ENCODE results near the gene PSD. TPM values are rescaled to one million over a fixed set of nuclear protein-coding genes. Genes with fewer than 3 reads are reported as not detected.

Gene PSD
- total RNA-seq, 2 donors from 2014 or later, result 4.1 to 26.1 TPM

GRCh38 chr10:102371295-102371694, 47.3 kb downstream of the PSD start:
- ATAC-seq (no peak), DNase-seq (no peak)
- intact Hi-C loops (cut with DNase I, micrococcal nuclease), result no loop called here

- intact Hi-C loops (cut with DNase I, micrococcal nuclease), result no loop called here
- no peak for ATAC-seq
- DNase-seq, result no peak
Observed at GRCh38 chr10:102368077-102368476, 50.5 kb downstream of the PSD start.

- intact Hi-C loops (cut with DNase I, micrococcal nuclease), result no loop called here
- DNase-seq (no peak), ATAC-seq (no peak)
Observed at GRCh38 chr10:102367441-102367840, 51.1 kb downstream of the PSD start.

GRCh38 chr10:102358712-102359382, 59.7 kb downstream of the PSD start:
- no peak for DNase-seq
- ATAC-seq, result no peak
- intact Hi-C loops (cut with DNase I, micrococcal nuclease), result loop anchor here in 1 of 2 donors (10.0 kb wide), 1 partner anchor 194 kb away; no protein-coding TSS in a partner anchor

GRCh38 chr10:102354451-102354850, 64.1 kb downstream of the PSD start:
- no peak for DNase-seq

More at GRCh38 chr10:102354451-102354850, 64.1 kb downstream of the PSD start:
- intact Hi-C loops (cut with DNase I, micrococcal nuclease), result loop anchor here in 1 of 2 donors (10.0 kb wide), 1 partner anchor 190 kb away; no protein-coding TSS in a partner anchor
- ATAC-seq, result no peak

Small RNA genes within 50 kb of the gene (microRNA-seq; reads per million reads assigned to microRNA genes)
- 3,365 to 3,432 reads per million in 2 donors for gene MIR146B

Other genes with a start within 250 kb of the PSD start
- not detected for gene ELOVL3, start 192.5 kb downstream of the PSD start, total RNA-seq
- not detected for gene PITX3, start 177.3 kb downstream of the PSD start, total RNA-seq
- gene GBF1, start 173.3 kb downstream of the PSD start, total RNA-seq, result 10 to 100 TPM; 52.3 to 64.3 TPM
- gene NFKB2, start 23.1 kb downstream of the PSD start, total RNA-seq, result 10 to 100 TPM; 17.0 to 37.6 TPM
- 10 to 100 TPM; 22.5 to 27.8 TPM for gene FBXL15, start 2.1 kb upstream of the PSD start, total RNA-seq
- gene CUEDC2, start 13.8 kb upstream of the PSD start, total RNA-seq, result 10 to 100 TPM; 25.4 to 27.8 TPM
- gene C10orf95, start 32.8 kb upstream of the PSD start, total RNA-seq, result 1 to 10 TPM; 2.1 to 2.2 TPM
- 10 to 100 TPM; 78.8 to 79.6 TPM for gene ACTR1A, start 83.9 kb upstream of the PSD start, total RNA-seq
- 1 to 10 TPM; 8.0 to 9.3 TPM for gene SUFU, start 85.2 kb upstream of the PSD start, total RNA-seq
- 10 to 100 TPM; 58.4 to 64.0 TPM for gene TRIM8, start 225.7 kb upstream of the PSD start, total RNA-seq